Erythroblast (primary cell): Measurements from ENCODE around the gene SBF2.
"Not testable (repeated sequence)": the region's sequence is repeated elsewhere in the genome, so short reads cannot be mapped to it uniquely, and the experiment has no call there.

Experiments used
- GATA1 ChIP-seq: IDR thresholded peaks from 2 replicates; pipeline ENCODE4 v1.6.1; 2011; ENCODE audit warnings: low read depth, mild to moderate bottlenecking, control low read depth, low read length, moderate library complexity
- POLR2A ChIP-seq: IDR thresholded peaks from 2 replicates; pipeline ENCODE4 v1.6.1; 2011; ENCODE audit warnings: mild to moderate bottlenecking, low read length

- TF ChIP-seq POLR2A, GATA1: not testable (repeated sequence)
Measured at GRCh38 chr11:9987303-9987702, 306.7 kb downstream of the SBF2 start.
